Activated CD4-positive, CD25-positive, alpha-beta regulatory T cell treated with anti-CD3 and anti-CD28 coated beads, Interleukin-2, amount 50 U/mL, for 24 hours (primary cell): ENCODE data around the gene SV2C.

ENCODE experiments used
- ATAC-seq, 2 donors: fragments of 150-1000 bp; cut with Tn5 transposase; one replicate each; pipeline ENCODE4 v1.10.0; 2021; ENCODE audit warnings: mild to moderate bottlenecking in 1 of 2, moderate library complexity in 1 of 2

The SV2C gene

DNA sequence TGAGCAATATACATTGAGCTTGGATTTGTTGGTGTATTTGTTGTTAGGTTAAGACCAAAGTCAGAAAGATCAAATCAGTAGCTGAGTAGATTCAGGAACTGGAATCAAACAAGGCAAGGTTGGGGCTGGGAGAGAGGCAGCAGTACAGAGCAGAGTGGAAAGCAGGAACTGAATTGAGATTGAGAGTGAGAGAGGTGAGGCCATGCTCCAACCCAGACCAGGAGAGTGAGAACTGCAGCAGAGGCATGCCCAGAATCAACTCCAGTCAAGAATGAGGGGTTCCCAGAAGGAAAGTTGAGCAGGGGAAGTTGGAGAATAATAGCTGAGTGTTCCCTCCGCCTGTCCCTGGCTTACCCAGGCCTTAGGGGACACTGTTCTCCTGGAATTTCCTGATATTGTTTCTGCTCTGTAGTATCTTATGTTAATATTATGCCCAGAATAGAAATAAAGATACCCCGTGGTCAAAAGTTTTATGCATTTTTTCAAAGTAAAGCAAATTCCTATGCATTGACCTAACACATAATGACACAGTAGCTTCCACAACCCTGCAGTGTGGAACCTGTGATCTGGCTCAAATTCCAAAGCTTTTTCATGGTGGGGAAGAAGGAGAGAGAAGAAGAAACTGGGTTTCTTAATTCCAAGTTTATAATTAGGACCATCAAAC, 82.7 kb downstream of the SV2C start:
- no peak for ATAC-seq

DNA sequence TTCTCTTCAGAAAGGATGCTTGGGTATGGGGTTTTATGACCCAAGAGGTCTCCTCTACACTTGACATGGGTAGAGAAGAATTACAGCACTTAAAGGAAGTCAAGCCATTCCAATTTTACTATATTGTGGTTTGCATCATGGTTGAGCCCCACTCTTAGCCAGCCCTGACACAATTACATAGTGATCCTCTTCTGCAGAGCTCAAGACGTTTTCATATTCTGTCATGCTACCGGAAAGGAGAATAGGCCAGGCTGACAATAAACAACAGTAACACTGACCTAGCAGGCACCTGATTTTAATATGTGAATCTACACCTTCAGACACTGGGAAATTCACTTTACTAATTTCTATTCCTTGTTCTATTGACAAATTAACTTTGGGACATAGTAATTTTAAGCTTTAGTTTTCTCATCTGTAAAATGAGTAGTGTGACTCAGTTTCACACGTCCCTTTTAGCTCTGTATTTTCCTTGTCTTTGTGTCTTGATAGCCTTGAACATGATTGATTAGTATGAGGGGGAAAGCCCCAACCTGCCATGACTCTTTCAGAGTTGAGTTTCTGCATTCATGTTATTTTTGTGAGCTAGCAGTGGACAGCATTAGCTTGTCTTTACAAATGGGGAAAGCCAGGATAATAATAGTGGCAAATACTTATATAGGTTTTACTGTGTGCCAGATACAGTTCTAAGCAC, 83.8 kb downstream of the SV2C start:
- ATAC-seq = peak; percentile 27 to 32

DNA sequence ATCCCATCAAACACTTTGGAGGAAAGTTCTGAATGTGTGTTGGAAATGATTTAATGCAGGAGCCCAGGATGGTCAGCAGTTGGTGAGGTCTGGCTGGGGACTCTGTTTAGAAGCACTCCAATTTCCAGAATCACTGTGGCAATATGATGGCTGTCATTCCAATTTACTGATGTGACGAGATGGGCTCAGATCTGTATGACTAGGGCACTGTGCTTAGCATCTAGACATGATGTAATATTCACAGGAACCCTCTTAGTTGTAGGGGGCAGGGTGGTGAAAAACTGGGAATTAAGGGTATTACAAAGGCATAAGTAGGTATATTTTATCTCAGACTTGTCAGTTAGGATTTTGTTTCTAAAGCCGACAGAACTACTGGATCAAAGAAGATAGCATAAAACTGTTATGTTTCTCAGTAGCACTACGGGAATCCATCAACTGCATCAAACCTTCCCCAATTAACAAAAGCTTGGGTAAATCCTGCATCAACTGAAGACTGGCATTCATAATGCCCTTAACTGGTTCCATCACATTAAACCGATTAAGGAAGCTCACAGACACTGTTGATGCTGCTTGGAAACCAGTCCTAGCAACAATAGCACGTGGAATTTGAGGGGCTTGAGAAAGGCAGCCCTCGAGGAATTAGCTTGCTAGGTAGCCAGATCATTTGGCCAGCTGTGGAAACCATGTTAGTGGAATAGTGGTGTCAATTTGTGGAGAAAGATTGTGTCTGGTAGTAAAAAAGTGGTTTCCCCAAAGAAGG, 86.1 kb downstream of the SV2C start:
- ATAC-seq = no peak

DNA sequence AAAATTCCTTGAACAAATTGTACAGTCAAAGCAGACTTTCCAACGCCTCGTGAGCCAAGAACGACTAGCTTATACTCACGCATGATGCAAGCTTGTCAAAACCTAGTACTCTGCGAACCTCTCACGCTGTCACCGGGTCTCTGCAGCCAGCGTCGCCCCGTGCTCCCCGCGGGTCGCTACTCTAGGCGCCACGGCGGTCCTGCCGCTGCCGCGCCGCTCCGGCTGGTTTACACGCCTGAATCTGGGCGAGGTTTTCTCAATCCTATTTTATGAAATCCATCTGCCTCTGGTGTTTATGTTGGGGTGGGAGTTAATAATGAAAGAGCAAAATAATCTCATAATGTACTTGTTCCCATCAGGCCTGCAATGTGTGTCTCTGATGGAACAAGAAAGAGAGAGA, 90.9 kb downstream of the SV2C start:
- no peak for ATAC-seq

DNA sequence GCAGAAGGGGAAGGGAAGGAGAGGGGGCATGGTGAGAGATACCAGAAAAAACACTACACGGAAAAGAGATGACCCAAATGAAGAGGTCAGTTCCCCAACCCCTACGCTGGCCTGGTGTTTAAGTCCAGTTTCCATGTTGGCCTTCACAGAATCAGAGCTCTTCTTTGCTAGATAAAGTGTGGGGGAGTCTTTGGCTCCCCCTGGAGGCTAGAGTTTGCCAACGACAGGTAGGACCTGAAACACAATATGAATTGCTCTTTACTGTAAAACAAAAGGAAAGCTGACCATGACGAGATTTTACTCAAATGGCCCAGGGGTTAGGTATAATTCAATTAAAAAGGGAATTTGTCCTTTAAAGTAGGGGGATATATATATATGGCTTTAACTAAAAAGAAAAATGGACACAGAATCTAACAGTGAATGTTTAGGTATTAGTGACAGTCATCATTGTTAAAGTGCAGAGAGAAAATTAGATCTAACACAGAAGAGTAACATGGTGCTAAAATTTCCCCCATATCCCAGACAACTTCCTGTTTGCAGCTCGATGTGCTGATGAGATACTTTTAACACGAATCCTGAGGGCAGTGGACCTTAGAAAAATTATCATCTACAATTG, 92.0 kb downstream of the SV2C start:
- peak; percentile 25 to 51 for ATAC-seq

DNA sequence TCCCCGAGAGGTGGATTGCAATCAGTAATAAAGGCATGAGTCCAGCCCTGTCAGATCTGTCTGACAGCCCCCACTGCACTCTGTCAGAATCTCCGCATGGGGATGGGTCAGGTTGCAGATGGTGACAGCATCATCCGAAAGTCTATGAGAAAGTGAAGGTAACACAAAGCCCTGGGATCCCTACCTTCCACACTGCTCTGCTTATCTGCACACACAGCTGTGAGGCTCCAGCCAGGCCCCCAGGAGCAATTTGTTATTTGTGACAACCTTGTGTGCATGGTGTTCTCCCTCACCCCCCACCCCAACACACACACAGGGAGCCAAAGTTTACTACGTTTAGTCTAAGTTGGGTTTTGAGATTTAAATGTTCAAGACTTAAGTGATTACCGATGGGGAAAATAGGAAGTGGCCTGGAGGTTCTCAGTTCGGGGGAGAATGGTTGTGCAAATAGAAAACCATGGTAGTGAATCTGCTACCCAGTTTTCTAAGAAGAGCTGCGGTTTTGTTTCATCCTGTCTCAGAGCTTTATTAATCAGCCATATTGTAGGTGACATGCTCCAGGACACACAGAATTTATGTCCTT, 92.7 kb downstream of the SV2C start:
- peak; percentile 70 to 75 for ATAC-seq

DNA sequence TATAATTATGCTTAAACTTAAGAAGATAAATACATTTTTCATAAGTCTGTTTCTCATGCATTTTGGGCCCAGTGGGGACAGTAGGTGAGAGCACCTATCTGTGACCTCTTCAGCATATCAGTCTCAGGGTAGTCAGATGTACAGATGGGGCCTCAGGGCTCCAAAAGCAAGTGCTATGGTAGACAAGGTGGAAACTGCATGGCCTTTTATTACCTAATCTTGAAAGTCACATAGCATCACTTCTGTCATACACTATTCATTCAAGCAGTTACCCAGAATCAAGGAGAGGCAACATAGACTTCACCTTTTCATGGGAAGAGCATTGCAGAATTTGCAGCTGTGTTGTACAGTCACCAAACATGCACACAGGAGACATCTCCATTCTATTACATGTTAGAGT, 94.8 kb downstream of the SV2C start:
- peak in 1 of 2 donors; percentile 22 for ATAC-seq

DNA sequence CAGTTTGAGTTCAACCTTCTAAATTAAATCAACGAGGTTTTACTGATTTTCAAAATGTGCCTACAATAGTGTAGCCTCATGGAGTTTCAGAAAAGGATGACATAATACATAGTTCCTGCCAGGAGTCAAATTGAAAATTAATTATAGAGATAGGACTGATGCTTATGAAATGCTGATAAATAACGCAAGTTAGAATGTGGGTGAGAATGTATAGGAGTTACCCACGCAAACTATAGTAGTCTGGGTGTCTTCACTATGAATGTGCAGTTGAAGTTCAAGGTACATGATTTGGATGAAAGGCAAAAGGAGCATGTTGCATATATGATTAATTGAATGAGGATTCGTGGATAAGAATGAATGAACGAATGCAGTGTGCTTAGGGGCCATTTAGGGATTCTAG, 95.7 kb downstream of the SV2C start:
- peak in 1 of 2 donors; percentile 40 for ATAC-seq

DNA sequence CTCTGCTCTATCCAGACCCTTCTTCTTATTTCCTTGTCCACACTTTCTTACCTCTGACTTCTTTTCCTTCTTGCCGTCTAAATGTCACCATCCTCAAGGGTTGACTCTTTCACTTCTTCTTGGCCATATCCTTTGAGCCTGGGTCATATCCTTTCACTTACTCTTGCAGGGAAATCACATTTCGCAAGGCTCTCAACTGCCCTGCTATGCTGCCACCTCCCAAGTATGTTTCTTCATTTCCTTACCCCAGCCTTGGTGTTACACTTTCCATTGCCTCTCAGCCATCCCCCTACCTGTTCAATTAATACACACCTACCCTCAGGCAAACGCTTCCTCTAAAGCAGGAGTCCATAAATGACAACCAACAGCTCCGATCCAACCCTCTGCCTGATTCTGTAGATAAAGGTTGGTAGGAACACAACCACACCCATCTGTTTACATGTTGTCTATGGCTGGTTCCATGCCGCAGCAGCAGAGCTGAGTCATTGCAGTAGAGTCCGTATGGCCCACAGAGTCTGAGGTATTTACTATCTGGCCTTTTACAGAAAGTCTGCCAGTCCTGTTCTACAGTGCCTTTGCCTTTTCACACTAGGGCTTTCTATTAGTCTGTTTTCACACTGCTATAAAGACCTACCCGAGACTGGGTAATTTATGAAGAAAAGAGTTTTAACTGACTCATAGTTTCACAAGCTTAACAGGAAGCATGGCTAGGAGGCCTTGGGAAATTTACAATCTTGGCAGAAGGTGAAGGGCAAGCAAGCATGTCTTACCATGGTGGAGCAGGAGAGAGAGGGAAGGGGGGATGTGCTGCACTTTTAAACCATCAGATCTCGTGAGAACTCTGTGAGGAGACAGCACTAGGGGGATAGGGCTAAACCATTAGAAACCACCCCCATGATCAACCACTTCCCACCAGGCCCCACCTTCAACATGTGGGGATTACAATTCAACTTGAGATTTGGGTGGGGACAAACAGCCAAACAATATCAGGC, 97.9 kb downstream of the SV2C start:
- peak; percentile 53 to 65 for ATAC-seq

DNA sequence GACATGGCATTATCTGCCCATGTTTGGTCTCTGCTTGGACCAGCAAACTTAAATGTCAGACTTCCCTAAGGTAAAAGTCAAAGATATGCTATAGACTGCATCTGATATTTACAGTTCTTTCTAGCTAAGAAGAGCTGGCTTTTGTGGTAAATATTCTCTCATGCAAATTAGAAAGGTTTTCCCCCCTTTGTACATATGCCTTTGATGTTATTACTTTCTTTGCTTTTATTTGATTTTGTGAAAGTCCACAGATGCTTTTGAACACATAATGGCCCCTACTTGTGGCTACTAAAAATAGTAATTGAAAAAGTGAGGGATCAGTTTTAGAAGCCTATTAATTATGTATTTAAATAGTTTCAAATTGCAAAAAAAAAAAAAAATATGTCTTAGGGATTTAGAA, 104.2 kb downstream of the SV2C start:
- ATAC-seq = no peak

DNA sequence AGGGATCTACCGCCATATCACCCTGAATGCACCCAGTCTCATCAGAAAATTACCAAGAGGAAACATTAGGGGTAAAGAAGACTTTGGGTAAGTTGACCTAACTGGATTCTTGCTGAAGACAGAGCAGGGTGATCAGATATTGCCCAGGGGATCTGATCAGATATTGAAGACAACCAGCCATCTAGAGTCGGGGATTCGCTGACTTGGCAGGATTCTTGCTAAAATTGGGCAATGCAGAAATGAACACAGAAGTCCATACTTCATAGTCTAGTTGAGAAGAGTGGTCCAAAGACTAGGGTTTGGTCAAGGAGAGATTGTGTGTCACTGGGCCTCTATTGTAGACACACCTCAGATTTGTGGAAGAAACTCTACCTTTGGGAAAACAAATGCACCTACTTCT, 107.2 kb downstream of the SV2C start:
- ATAC-seq = no peak

DNA sequence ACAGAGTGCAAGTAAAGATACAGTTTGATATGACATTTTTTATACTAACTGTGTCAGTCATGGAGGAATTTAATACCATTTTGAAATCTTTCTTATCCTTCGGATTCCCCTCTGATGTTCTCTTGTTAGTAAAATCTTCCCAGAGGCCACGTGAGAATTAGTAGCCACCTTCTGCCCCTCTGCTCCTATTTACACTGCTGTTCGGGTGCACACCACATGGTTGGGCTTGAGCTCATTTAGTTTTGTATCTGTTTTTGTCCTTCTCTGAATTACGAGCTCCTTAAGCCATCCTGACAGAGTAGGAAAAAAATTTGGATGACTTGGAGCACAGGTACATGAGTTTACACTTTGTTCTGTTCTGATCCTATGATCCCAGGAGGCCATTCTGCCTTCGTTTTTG, 109.7 kb downstream of the SV2C start:
- no peak for ATAC-seq

DNA sequence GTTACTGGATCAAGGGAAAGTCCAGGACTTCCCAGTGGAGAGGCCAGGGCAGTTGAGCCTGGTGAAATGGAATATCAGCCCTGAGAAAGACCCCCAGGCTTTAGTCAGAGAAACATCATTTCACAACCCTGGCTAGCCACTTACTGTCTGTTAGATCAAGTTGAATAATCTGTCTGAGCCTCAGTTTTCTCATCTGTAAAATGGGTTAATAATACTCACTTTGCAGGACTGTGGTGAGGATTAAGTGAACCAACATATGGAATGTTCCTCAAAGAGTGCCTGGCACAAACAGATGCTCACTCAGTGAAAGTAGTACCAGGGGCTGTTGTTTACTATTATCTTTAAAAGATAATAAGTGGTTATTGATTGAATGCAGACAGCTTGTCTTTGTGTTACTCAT, 110.5 kb downstream of the SV2C start:
- no peak for ATAC-seq

DNA sequence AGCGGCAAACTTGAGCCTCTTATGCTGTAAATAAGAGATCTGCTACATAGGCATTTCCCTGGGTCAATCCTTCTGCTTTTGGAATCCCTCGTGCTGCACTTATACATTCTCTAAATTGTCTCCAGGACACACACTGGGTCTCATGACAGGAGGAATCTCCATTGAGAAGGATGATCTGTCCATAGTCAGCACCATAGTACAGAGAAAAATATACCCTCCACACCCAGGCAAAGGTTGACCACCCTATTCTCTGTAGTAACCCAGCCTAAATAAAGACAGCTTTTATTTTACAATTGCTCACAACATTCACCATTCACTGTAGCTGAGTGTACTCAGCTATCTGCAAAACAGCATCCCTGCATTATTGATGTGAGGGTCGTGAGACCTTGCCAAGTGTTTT, 111.2 kb downstream of the SV2C start:
- ATAC-seq = no peak

DNA sequence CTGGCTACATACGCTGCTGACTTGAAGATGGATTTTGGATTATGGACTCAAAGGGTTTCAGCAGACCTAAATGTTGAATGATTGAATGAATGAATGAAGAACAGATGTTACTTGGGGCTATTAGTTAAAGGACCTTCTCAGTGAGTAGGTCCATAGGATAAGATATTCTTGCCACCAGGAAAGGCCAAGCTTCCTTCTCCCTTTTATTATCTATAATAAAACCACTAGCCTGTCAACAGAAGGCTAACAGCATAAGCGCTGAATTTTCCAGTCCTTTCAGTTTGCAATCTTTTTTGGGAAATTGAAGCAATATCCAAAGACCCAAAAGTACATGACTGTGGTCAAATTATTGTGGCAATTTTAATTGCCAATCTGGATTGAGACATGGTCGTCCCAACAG, 113.3 kb downstream of the SV2C start:
- ATAC-seq = no peak

DNA sequence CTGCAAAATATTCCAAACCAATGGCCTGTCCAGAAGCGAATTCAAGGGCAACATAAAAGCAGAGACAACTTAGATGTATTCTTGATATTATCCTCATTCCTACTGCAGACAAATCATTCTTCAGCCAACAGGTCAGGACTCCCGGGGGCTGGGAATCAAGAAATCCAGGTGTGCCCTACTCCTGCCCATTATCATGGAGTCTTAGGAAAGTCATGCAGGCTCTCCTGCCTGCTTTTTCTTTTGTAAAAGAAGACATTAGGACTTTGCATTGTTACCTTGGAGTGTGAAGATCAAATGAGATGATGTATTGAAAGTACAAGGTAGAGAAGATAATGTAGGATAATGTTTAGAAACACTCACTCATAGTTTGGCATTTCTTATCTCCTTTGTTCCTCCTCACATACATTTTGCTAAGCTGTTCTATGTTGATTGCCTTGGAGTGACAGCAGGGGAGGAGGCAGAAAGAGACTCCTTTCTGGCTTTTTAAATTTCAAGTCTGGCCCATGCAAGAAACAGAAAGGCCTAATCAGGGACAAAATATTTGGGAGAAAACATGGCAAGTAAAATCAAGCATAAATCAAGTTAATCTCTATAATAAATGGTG, 113.8 kb downstream of the SV2C start:
- ATAC-seq = no peak

DNA sequence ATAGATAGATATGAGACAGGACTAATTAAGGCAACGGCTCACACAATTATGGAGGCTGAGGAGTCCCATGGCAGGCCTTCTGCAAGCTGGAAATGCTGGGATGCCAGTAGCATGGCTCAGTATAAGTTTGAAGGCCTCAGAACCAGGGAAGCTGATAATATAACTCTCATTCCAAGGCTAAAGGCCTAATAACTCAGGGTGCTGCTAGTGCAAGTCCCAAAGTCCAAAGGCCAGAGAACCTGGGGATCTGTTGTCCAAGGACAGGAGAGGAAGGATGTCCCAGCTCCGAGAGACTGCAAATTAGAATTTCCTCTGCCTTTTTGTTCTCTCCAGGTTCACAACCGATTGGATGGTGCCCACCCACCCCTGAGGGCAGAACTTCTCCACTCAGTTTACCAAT, 114.5 kb downstream of the SV2C start:
- no peak for ATAC-seq

DNA sequence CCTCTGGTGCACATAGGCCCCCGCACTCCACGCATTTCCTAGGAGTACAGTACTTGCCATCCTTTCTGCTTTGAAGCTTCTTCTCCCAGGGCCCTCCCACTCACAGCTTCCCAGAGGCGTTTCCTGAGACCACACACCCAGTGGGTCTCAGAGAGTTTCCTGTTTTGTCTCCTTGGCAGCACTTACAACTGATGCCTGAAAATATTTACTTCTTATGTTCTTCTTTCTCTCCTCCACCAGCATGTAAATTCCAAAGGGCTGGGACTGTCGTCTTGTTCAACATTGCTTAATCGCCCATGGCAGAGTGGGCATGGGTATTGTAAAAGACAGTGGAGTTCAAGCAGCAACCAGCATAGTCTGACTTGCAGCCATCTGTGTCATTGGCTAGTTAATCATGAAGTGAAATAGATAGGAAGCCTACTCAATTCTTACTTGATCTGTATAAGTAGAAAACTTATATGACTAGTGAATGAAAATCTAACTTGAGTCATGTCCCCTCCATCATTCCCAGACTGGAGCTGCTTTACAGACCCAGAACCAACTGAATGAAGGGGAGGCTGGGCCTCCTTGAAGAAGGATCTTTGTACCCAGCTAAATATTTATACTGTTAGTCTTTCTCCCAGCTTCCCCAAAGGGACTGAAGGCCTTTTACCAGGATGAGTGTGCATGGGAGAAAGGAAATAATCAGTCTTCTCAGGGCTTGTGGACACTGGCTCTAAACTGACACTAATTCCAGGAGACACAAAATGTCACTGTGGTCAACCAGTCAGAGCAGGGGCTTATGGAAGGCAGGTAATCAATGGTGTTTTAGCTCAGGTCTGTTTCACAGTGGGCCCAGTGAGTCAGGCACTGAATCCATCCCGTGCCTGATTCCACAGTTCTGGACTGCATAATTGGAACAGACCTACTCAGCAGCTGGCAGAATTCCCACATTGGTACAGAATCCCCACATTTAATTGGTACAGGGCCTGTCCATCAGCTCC, 116.4 kb downstream of the SV2C start:
- ATAC-seq = peak in 1 of 2 donors; percentile 10

DNA sequence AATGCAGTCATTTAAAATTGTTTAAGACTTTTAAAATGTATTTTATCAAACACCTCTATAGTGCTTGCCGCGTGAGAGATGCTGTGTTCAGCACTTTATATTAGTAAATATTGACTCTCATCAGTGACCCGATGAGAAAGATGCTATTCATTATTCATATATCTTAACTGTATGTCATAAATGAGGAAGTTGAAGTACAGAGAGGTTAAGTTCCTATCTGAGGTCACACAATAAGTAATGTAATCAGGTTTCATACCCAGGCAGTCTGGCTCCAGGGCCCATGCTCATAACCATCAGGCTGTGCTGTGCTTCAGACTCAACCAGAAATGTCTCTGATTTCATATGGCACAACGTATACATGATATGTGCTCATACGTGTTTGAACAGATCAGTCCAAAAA, 119.0 kb downstream of the SV2C start:
- ATAC-seq = no peak

DNA sequence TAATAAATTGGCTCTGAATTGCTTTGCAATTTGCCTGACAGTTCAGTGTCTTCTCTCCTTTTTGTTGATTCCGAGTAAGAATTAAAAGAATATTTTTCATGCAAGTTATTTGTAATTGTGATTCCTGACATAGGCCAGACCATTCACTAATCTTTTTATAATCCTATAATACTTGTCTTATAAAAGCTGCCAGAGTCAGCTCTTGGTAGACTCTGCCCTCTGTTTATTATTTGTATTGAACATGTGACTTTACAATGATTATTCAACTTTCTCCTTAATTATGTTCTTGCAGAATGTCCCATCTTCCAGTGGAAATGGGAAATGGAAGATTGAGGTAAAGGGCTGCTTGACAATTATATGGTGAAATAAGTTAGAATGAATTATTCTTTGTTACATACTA, 121.0 kb downstream of the SV2C start:
- ATAC-seq = no peak
